ENCODE results near the gene SPDYE1.

DNA sequence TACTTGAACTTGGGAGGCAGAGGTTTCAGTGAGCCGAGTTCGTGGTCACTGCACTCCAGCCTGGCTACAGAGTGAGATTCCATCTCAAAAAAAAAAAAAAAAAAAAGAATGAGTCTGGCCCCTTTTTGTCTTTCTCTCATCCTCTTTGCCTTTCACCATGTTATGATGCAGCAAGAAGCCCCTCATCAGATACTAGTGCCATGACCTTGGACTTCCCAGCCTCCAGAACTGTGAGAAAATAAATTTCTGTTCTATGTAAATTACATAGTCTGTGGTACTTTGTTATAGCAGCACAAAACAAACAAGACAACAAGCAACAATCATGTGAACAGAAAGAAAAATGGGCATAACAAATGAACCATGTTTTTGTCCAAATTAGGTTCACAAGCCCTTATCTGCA, 44.5 kb downstream of the SPDYE1 start:
- no peak for TF ChIP-seq POLR2AphosphoS5 (IDR thresholded peaks at IDR 0.05; ENCODE audit: low read depth, low read length)
- TF ChIP-seq TAF1 (IDR thresholded peaks at IDR 0.05; ENCODE audit: borderline replicate concordance, insufficient read depth, low read length) = no peak
- TF ChIP-seq, protein P1, sequence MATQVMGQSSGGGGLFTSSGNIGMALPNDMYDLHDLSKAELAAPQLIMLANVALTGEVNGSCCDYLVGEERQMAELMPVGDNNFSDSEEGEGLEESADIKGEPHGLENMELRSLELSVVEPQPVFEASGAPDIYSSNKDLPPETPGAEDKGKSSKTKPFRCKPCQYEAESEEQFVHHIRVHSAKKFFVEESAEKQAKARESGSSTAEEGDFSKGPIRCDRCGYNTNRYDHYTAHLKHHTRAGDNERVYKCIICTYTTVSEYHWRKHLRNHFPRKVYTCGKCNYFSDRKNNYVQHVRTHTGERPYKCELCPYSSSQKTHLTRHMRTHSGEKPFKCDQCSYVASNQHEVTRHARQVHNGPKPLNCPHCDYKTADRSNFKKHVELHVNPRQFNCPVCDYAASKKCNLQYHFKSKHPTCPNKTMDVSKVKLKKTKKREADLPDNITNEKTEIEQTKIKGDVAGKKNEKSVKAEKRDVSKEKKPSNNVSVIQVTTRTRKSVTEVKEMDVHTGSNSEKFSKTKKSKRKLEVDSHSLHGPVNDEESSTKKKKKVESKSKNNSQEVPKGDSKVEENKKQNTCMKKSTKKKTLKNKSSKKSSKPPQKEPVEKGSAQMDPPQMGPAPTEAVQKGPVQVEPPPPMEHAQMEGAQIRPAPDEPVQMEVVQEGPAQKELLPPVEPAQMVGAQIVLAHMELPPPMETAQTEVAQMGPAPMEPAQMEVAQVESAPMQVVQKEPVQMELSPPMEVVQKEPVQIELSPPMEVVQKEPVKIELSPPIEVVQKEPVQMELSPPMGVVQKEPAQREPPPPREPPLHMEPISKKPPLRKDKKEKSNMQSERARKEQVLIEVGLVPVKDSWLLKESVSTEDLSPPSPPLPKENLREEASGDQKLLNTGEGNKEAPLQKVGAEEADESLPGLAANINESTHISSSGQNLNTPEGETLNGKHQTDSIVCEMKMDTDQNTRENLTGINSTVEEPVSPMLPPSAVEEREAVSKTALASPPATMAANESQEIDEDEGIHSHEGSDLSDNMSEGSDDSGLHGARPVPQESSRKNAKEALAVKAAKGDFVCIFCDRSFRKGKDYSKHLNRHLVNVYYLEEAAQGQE (IDR thresholded peaks at IDR 0.05; ENCODE audit: insufficient read depth in 1 of 2, low read depth in 2 of 2, low read length in 2 of 2) = no peak
- TF ChIP-seq FOXP2 (optimal IDR thresholded peaks at IDR 0.05; ENCODE audit: borderline replicate concordance, extremely low read depth, extremely low read length, insufficient read depth) = no peak
- TF ChIP-seq SIN3A (IDR thresholded peaks at IDR 0.05; ENCODE audit: borderline replicate concordance, insufficient read depth, low read length) = no peak

All from PFSK-1 (cell line).